GM10266 (cell line): ENCODE measurements around the gene CCDC70.
"Not testable (repeated sequence)": the region's sequence is repeated elsewhere in the genome, so short reads cannot be mapped to it uniquely, and the experiment has no call there.

Experiments used
- DNase-seq: peaks from one replicate; pipeline ENCODE4 v3.0.0; 2012; ENCODE audit errors: extremely low spot score
- TF ChIP-seq, protein P1 (sequence below): IDR thresholded peaks from 2 replicates; pipeline ENCODE4 v1.5.1; 2012; ENCODE audit warnings: mild to moderate bottlenecking, low read depth; ENCODE audit not compliant: control insufficient read depth, insufficient read depth; ENCODE audit errors: missing control alignments

The CCDC70 gene

DNA sequence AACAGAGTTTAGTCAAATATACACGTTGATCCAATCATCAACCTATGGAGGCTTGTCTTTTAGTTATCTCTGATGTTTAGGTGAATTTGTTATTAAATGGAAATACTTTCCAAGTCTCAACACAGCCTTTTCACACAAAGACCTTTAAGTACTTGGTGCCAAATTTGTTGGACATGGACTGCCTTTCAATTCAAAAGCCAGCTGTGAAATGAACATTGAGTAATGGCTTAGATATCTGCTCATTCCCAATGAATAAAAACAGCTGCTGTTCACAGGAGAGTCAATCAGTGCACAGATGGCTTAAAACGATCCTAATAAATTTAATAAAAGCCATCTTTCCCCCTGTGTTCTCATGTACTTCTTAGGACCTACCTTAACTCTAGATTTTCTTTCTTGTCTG is 37.9 kb upstream of the CCDC70 start:
- DNase-seq: no peak
- TF ChIP-seq, protein P1, sequence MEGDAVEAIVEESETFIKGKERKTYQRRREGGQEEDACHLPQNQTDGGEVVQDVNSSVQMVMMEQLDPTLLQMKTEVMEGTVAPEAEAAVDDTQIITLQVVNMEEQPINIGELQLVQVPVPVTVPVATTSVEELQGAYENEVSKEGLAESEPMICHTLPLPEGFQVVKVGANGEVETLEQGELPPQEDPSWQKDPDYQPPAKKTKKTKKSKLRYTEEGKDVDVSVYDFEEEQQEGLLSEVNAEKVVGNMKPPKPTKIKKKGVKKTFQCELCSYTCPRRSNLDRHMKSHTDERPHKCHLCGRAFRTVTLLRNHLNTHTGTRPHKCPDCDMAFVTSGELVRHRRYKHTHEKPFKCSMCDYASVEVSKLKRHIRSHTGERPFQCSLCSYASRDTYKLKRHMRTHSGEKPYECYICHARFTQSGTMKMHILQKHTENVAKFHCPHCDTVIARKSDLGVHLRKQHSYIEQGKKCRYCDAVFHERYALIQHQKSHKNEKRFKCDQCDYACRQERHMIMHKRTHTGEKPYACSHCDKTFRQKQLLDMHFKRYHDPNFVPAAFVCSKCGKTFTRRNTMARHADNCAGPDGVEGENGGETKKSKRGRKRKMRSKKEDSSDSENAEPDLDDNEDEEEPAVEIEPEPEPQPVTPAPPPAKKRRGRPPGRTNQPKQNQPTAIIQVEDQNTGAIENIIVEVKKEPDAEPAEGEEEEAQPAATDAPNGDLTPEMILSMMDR: no peak

- not testable (repeated sequence) for DNase-seq
Observed at GRCh38 chr13:51824712-51825111, 37.1 kb upstream of the CCDC70 start.

DNA sequence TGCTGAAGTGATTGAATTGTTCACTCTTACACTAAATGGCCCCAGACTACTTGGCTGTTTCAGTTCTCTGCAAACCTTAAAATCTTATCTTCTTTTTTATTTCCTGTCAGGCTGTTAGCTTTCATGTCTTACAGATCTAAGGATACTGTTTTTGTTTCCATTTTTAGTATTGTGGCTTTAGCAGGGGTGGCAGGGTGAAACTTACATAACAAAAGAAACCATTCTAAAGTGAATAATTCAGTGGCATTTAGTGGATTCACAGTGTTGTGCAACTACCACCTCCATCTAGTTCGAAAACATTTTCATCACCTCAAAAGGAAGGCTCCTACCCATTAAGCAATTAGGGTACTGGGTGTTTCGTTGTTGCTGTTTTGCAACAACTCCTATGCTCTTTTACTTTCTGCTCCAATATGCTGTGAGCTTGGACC is 36.6 kb upstream of the CCDC70 start:
- TF ChIP-seq, protein P1: no peak
- DNase-seq: no peak

- DNase-seq: no peak
- TF ChIP-seq, protein P1: no peak
Observed at GRCh38 chr13:51825681-51826254, 36.0 kb upstream of the CCDC70 start.

GRCh38 chr13:51826606-51827005 is 35.2 kb upstream of the CCDC70 start:
- DNase-seq: no peak
- TF ChIP-seq, protein P1: no peak

GRCh38 chr13:51827254-51827653 is 34.5 kb upstream of the CCDC70 start:
- no peak for DNase-seq

DNA sequence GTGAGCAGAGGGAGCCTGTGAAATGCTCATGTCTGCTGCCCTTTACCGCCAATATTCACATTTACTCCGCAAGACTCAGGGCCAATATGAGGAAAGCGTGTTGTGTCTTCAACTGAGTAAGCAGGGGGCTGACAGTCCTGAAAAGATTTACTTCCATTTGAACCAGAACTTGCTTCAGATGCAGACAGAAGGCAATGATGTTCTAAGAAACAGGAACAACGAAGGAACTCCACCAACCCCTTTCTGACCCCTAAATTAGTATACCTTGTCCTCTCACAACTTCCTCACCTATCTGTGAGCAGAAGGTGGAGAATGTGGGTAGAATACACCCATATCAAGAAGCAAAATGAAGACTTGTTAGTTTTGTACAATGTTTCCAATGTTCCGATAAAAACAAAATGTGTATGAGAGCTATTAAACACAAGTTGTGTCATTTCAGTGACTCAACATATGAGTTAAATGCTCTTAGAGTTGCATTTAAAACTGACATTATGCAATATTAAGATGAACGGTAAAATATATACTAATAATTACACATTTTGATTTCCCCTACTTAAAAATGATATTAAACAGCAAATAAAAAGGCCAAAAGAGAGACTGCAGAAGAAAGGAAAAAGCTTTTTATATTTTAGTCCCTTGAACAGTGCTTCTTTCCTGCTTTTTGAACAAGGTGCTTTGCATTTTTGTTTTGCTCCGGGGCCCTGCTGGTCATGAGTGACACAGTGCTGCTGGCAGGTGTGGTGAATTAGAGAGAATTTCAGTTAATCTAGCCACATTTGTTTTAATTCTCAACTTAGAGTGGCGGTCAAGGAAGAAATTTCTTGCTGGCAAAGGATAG is 32.8 kb upstream of the CCDC70 start:
- DNase-seq: no peak
- TF ChIP-seq, protein P1: no peak

More at GRCh38 chr13:51827254-51827653, 34.5 kb upstream of the CCDC70 start:
- TF ChIP-seq, protein P1: no peak
